ENCODE data around the gene HES3.

The HES3 gene

GRCh38 chr1:6268415-6268814 lies 24.4 kb downstream of the HES3 start:
- no peak overlapping the region for H2BK12ac ChIP-seq (ENCODE audit: low read length in 2 of 2)
- H3K23ac ChIP-seq (ENCODE audit: low read length in 2 of 2), result no peak overlapping the region
- no peaks in the 10 kb centered on the region for H3K9me3 ChIP-seq (ENCODE audit: control insufficient read depth, low read length)
- H3K36me3 ChIP-seq (ENCODE audit: control insufficient read depth in 1 of 2, insufficient read depth in 2 of 2, low read depth in 1 of 2, low read length in 2 of 2), result peaks cover 0 to 12% of the 10 kb centered on the region in 2 experiments
- H4K91ac ChIP-seq (ENCODE audit: low read length), result no peak overlapping the region
- no peak overlapping the region for H4K8ac ChIP-seq (ENCODE audit: low read length)
- H3K27me3 ChIP-seq (ENCODE audit: control insufficient read depth in 1 of 2, insufficient read depth in 1 of 2, low read length in 2 of 2), result no peaks in the 10 kb centered on the region
- H3K4me1 ChIP-seq (ENCODE audit: control insufficient read depth, insufficient read depth, low read depth, low read length), result peaks cover 65% of the 10 kb centered on the region
- no peak overlapping the region for H3K27ac ChIP-seq (ENCODE audit: low read length, poor library complexity, severe bottlenecking)
- H2BK15ac ChIP-seq (ENCODE audit: low read depth, poor library complexity, severe bottlenecking), result no peak overlapping the region
- no peaks in the 10 kb centered on the region for H3K79me1 ChIP-seq (replicated peaks; ENCODE audit: low read length, poor library complexity, severe bottlenecking)
- no peak overlapping the region for H3K4me3 ChIP-seq (ENCODE audit: insufficient read depth in 1 of 2, low read depth in 1 of 2, low read length in 2 of 2)
- WGBS, result 88% methylated on average over 21 of the region's 21 CpGs
- DNase-seq, result no peak
- H2AFZ ChIP-seq (ENCODE audit: low read depth, low read length), result no peak overlapping the region
- no peak overlapping the region for H2BK120ac ChIP-seq (ENCODE audit: low read depth, low read length)
- no peak overlapping the region for H3K4ac ChIP-seq (ENCODE audit: low read depth in 1 of 2, low read length in 2 of 2)
- peak overlapping the region; percentile 16 for H2AK5ac ChIP-seq (ENCODE audit: low read length, severe bottlenecking)
- no peak overlapping the region for H3K18ac ChIP-seq (ENCODE audit: low read depth in 1 of 2, low read length in 2 of 2)
- no peak overlapping the region for H3K4me2 ChIP-seq (ENCODE audit: low read length, poor library complexity, severe bottlenecking)
- H2BK5ac ChIP-seq (ENCODE audit: low read depth, low read length, poor library complexity, severe bottlenecking), result no peak overlapping the region
- H3K9ac ChIP-seq (ENCODE audit: low read length), result no peak overlapping the region
- no peak overlapping the region for H3K14ac ChIP-seq (ENCODE audit: low read length in 2 of 2)

- Histone ChIP-seq H2BK15ac (ENCODE audit: low read depth, poor library complexity, severe bottlenecking) (no peak overlapping the region), H3K4me2 (ENCODE audit: low read length, poor library complexity, severe bottlenecking) (no peak overlapping the region), H4K91ac (ENCODE audit: low read length) (no peak overlapping the region), H3K4me1 (ENCODE audit: control insufficient read depth, insufficient read depth, low read depth, low read length) (peaks cover 73% of the 10 kb centered on the region), H2BK120ac (ENCODE audit: low read depth, low read length) (no peak overlapping the region), H3K27ac (ENCODE audit: low read length, poor library complexity, severe bottlenecking) (no peak overlapping the region), H2AFZ (ENCODE audit: low read depth, low read length) (no peak overlapping the region), H3K9ac (ENCODE audit: low read length) (no peak overlapping the region), H3K18ac (ENCODE audit: low read depth in 1 of 2, low read length in 2 of 2) (peak overlapping the region in 1 of 2 experiments; percentile 48), H3K9me3 (ENCODE audit: control insufficient read depth, low read length) (no peaks in the 10 kb centered on the region), H3K36me3 (ENCODE audit: control insufficient read depth in 1 of 2, insufficient read depth in 2 of 2, low read depth in 1 of 2, low read length in 2 of 2) (peaks cover 0 to 16% of the 10 kb centered on the region in 2 experiments), H3K4me3 (ENCODE audit: insufficient read depth in 1 of 2, low read depth in 1 of 2, low read length in 2 of 2) (no peak overlapping the region), H2BK12ac (ENCODE audit: low read length in 2 of 2) (no peak overlapping the region), H3K79me1 (replicated peaks; ENCODE audit: low read length, poor library complexity, severe bottlenecking) (no peaks in the 10 kb centered on the region), H3K27me3 (ENCODE audit: control insufficient read depth in 1 of 2, insufficient read depth in 1 of 2, low read length in 2 of 2) (no peaks in the 10 kb centered on the region), H3K4ac (ENCODE audit: low read depth in 1 of 2, low read length in 2 of 2) (no peak overlapping the region), H4K8ac (ENCODE audit: low read length) (no peak overlapping the region), H3K23ac (ENCODE audit: low read length in 2 of 2) (no peak overlapping the region), H3K14ac (ENCODE audit: low read length in 2 of 2) (peak overlapping the region in 1 of 2 experiments; percentile 12), H2BK5ac (ENCODE audit: low read depth, low read length, poor library complexity, severe bottlenecking) (no peak overlapping the region), H2AK5ac (ENCODE audit: low read length, severe bottlenecking) (no peak overlapping the region)
- no peak for DNase-seq
- WGBS, result 96% methylated on average over 13 of the region's 14 CpGs
Observed at GRCh38 chr1:6269296-6269695, 25.3 kb downstream of the HES3 start.

- H3K9me3 ChIP-seq (ENCODE audit: control insufficient read depth, low read length), result no peaks in the 10 kb centered on the region
- no peak overlapping the region for H2AK5ac ChIP-seq (ENCODE audit: low read length, severe bottlenecking)
- H4K8ac ChIP-seq (ENCODE audit: low read length), result no peak overlapping the region
- no peak overlapping the region for H3K9ac ChIP-seq (ENCODE audit: low read length)
- peak overlapping the region in 1 of 2 experiments; percentile 48 for H3K18ac ChIP-seq (ENCODE audit: low read depth in 1 of 2, low read length in 2 of 2)
- no peak overlapping the region for H2BK15ac ChIP-seq (ENCODE audit: low read depth, poor library complexity, severe bottlenecking)
- H3K27me3 ChIP-seq (ENCODE audit: control insufficient read depth in 1 of 2, insufficient read depth in 1 of 2, low read length in 2 of 2), result no peaks in the 10 kb centered on the region
- no peaks in the 10 kb centered on the region for H3K79me1 ChIP-seq (replicated peaks; ENCODE audit: low read length, poor library complexity, severe bottlenecking)
- no peak overlapping the region for H3K23ac ChIP-seq (ENCODE audit: low read length in 2 of 2)
- peaks cover 75% of the 10 kb centered on the region for H3K4me1 ChIP-seq (ENCODE audit: control insufficient read depth, insufficient read depth, low read depth, low read length)
- H3K4me2 ChIP-seq (ENCODE audit: low read length, poor library complexity, severe bottlenecking), result no peak overlapping the region
- no peak overlapping the region for H2AFZ ChIP-seq (ENCODE audit: low read depth, low read length)
- no peak overlapping the region for H2BK120ac ChIP-seq (ENCODE audit: low read depth, low read length)
- H3K36me3 ChIP-seq (ENCODE audit: control insufficient read depth in 1 of 2, insufficient read depth in 2 of 2, low read depth in 1 of 2, low read length in 2 of 2), result peaks cover 0 to 15% of the 10 kb centered on the region in 2 experiments
- DNase-seq, result no peak
- 69% methylated on average over 20 of the region's 22 CpGs for WGBS
- no peak overlapping the region for H4K91ac ChIP-seq (ENCODE audit: low read length)
- H3K4me3 ChIP-seq (ENCODE audit: insufficient read depth in 1 of 2, low read depth in 1 of 2, low read length in 2 of 2), result no peak overlapping the region
- H3K4ac ChIP-seq (ENCODE audit: low read depth in 1 of 2, low read length in 2 of 2), result no peak overlapping the region
- H3K14ac ChIP-seq (ENCODE audit: low read length in 2 of 2), result peak overlapping the region in 1 of 2 experiments; percentile 12
- peak overlapping the region in 1 of 2 experiments; percentile 37 for H2BK12ac ChIP-seq (ENCODE audit: low read length in 2 of 2)
- no peak overlapping the region for H2BK5ac ChIP-seq (ENCODE audit: low read depth, low read length, poor library complexity, severe bottlenecking)
- no peak overlapping the region for H3K27ac ChIP-seq (ENCODE audit: low read length, poor library complexity, severe bottlenecking)
Observed at GRCh38 chr1:6269720-6270400, 25.9 kb downstream of the HES3 start.

- peaks cover 75% of the 10 kb centered on the region for H3K4me1 ChIP-seq (ENCODE audit: control insufficient read depth, insufficient read depth, low read depth, low read length)
- no peak for DNase-seq
- H3K14ac ChIP-seq (ENCODE audit: low read length in 2 of 2), result peak overlapping the region in 1 of 2 experiments; percentile 93
- peak overlapping the region in 1 of 2 experiments; percentile 31 for H3K18ac ChIP-seq (ENCODE audit: low read depth in 1 of 2, low read length in 2 of 2)
- H2AFZ ChIP-seq (ENCODE audit: low read depth, low read length), result no peak overlapping the region
- peak overlapping the region; percentile 16 for H2AK5ac ChIP-seq (ENCODE audit: low read length, severe bottlenecking)
- peak overlapping the region in 1 of 2 experiments; percentile 4 for H2BK12ac ChIP-seq (ENCODE audit: low read length in 2 of 2)
- no peak overlapping the region for H3K23ac ChIP-seq (ENCODE audit: low read length in 2 of 2)
- H3K36me3 ChIP-seq (ENCODE audit: control insufficient read depth in 1 of 2, insufficient read depth in 2 of 2, low read depth in 1 of 2, low read length in 2 of 2), result peaks cover 0 to 15% of the 10 kb centered on the region in 2 experiments
- no peak overlapping the region for H2BK15ac ChIP-seq (ENCODE audit: low read depth, poor library complexity, severe bottlenecking)
- no peak overlapping the region for H3K27ac ChIP-seq (ENCODE audit: low read length, poor library complexity, severe bottlenecking)
- no peak overlapping the region for H3K4me3 ChIP-seq (ENCODE audit: insufficient read depth in 1 of 2, low read depth in 1 of 2, low read length in 2 of 2)
- no peak overlapping the region for H3K4ac ChIP-seq (ENCODE audit: low read depth in 1 of 2, low read length in 2 of 2)
- H4K91ac ChIP-seq (ENCODE audit: low read length), result peak overlapping the region; percentile 30
- H4K8ac ChIP-seq (ENCODE audit: low read length), result no peak overlapping the region
- H3K9me3 ChIP-seq (ENCODE audit: control insufficient read depth, low read length), result no peaks in the 10 kb centered on the region
- no peak overlapping the region for H3K4me2 ChIP-seq (ENCODE audit: low read length, poor library complexity, severe bottlenecking)
- no peaks in the 10 kb centered on the region for H3K79me1 ChIP-seq (replicated peaks; ENCODE audit: low read length, poor library complexity, severe bottlenecking)
- no peak overlapping the region for H2BK120ac ChIP-seq (ENCODE audit: low read depth, low read length)
- no peaks in the 10 kb centered on the region for H3K27me3 ChIP-seq (ENCODE audit: control insufficient read depth in 1 of 2, insufficient read depth in 1 of 2, low read length in 2 of 2)
- H3K9ac ChIP-seq (ENCODE audit: low read length), result no peak overlapping the region
- H2BK5ac ChIP-seq (ENCODE audit: low read depth, low read length, poor library complexity, severe bottlenecking), result no peak overlapping the region
- 94% methylated on average over 8 of the region's 8 CpGs for WGBS
Observed at GRCh38 chr1:6270401-6270800, 26.4 kb downstream of the HES3 start.
